Tibial nerve (tissue), 4 donors: ENCODE data around the gene PRDM10.

Experiments
- EP300 ChIP-seq, 2 donors: sonication (generic); formaldehyde crosslinking; IDR thresholded peaks; one replicate each; pipeline ENCODE4 v1.6.1; 2017; ENCODE audit warnings: antibody characterized with exemption in 2 of 2, mild to moderate bottlenecking in 1 of 2
- POLR2A ChIP-seq, 2 donors: fragments of 450-650 bp; IDR thresholded peaks; one replicate each; pipeline ENCODE4 v1.6.1; 2017; ENCODE audit warnings: antibody characterized with exemption in 2 of 2, mild to moderate bottlenecking in 2 of 2, moderate library complexity in 2 of 2
- TF ChIP-seq, protein P1 (sequence below), 5 experiments: fragments of 200-600 bp in 3 of 5; fragments of 450-650 bp in 2 of 5; sonication (generic) in 3 of 5; IDR thresholded peaks; one replicate each; pipeline ENCODE4 v1.5.1; 2016 to 2019; ENCODE audit warnings: antibody characterized with exemption in 5 of 5, mild to moderate bottlenecking in 3 of 5, moderate library complexity in 2 of 5

DNA sequence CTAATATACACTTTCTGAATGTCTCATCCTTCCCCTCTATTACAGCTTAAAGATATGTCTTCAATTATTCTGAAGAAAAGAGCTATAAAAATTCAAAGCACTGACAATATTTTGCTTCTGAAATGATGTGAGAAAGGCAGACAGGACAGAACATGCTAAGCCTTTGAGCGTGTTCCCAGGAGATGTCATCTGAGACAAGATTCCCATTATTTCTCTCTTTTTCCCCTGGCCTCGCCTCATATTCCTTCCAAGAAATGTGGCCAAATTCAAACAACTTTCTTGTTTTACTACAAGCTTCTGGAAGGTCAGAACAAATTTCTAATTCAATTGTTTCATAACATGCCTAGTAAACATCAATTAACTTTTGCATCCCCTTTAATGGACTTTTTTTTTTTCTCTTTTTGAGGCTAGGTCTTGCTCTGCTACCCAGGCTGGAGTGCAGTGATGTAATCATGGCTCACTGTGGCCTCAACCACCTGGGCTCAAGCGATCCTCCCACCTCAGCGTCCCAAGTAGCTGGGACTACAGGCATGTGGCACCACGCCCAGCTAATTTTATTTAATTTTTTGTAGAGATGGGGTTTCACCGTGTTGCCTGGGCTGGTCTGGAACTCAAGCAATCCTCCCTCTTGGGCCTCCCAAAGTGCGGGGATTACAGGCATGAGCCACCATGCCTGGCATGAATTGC is 70.1 kb downstream of the PRDM10 start:
- TF ChIP-seq, protein P1, sequence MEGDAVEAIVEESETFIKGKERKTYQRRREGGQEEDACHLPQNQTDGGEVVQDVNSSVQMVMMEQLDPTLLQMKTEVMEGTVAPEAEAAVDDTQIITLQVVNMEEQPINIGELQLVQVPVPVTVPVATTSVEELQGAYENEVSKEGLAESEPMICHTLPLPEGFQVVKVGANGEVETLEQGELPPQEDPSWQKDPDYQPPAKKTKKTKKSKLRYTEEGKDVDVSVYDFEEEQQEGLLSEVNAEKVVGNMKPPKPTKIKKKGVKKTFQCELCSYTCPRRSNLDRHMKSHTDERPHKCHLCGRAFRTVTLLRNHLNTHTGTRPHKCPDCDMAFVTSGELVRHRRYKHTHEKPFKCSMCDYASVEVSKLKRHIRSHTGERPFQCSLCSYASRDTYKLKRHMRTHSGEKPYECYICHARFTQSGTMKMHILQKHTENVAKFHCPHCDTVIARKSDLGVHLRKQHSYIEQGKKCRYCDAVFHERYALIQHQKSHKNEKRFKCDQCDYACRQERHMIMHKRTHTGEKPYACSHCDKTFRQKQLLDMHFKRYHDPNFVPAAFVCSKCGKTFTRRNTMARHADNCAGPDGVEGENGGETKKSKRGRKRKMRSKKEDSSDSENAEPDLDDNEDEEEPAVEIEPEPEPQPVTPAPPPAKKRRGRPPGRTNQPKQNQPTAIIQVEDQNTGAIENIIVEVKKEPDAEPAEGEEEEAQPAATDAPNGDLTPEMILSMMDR (IDR thresholded peaks at IDR 0.05), result no peak
- TF ChIP-seq POLR2A (IDR thresholded peaks at IDR 0.05) (no peak), EP300 (IDR thresholded peaks at IDR 0.05) (peak in 1 of 2 donors; percentile 10)
